CD14-positive monocyte (primary cell): ENCODE data around the gene NUP214. TPM values are rescaled to one million over a fixed set of nuclear protein-coding genes. Genes with fewer than 3 reads are reported as not detected.

ENCODE experiments used
- DNase-seq, 3 donors: peaks; one replicate each; pipeline ENCODE4 v3.0.0-alpha.2; 2011 to 2022
- H2AFZ ChIP-seq: 2 replicates; pipeline ENCODE4 v1.6.0; 2012; ENCODE audit warnings: mild to moderate bottlenecking, low read depth, low read length, inconsistent platforms; ENCODE audit not compliant: insufficient read depth, poor library complexity, severe bottlenecking
- H3K27ac ChIP-seq, 2 donors: 1 replicate in 1 of 2; 2 replicates in 1 of 2; pipeline ENCODE4 v1.5.1; 2012 to 2013; ENCODE audit warnings: low read length in 2 of 2, control low read depth in 1 of 2, inconsistent platforms in 1 of 2, low read depth in 1 of 2, mild to moderate bottlenecking in 1 of 2
- H3K27me3 ChIP-seq, 2 donors: one replicate each; pipeline versions ENCODE4 v1.6.0 to v1.6.1; 2011 to 2013; ENCODE audit warnings: low read length in 2 of 2; ENCODE audit not compliant: control insufficient read depth in 2 of 2, insufficient read depth in 2 of 2
- H3K36me3 ChIP-seq, 2 donors: replicated peaks in 1 of 2; 1 replicate in 1 of 2; 2 replicates in 1 of 2; pipeline versions ENCODE4 v1.5.1 to v1.6.1; 2012 to 2013; ENCODE audit warnings: low read length in 2 of 2, control low read depth in 1 of 2, inconsistent platforms in 1 of 2, mild to moderate bottlenecking in 1 of 2; ENCODE audit not compliant: insufficient read depth in 2 of 2, control insufficient read depth in 1 of 2
- H3K4me1 ChIP-seq, 2 donors: 1 replicate in 1 of 2; 2 replicates in 1 of 2; pipeline versions ENCODE4 v1.5.1 to v1.6.1; 2012 to 2013; ENCODE audit warnings: low read length in 2 of 2, control low read depth in 1 of 2, inconsistent platforms in 1 of 2, mild to moderate bottlenecking in 1 of 2, moderate library complexity in 1 of 2; ENCODE audit not compliant: insufficient read depth in 2 of 2, control insufficient read depth in 1 of 2
- H3K4me2 ChIP-seq: replicated peaks from 2 replicates; pipeline ENCODE3; 2012; ENCODE audit warnings: low read length, moderate library complexity, mild to moderate bottlenecking; ENCODE audit not compliant: poor library complexity, severe bottlenecking; ENCODE audit errors: extremely low read depth
- H3K4me3 ChIP-seq, 3 experiments: fragments of 200-600 bp in 1 of 3; sonication (generic) in 1 of 3; replicated peaks in 1 of 3; 1 replicate in 2 of 3; 2 replicates in 1 of 3; pipeline ENCODE4 v1.5.1; 2011 to 2013; ENCODE audit warnings: low read length in 3 of 3, mild to moderate bottlenecking in 3 of 3, control low read depth in 2 of 3, low read depth in 2 of 3, inconsistent platforms in 1 of 3, moderate library complexity in 1 of 3
- H3K79me2 ChIP-seq: 2 replicates; pipeline ENCODE4 v1.6.0; 2012; ENCODE audit warnings: mild to moderate bottlenecking, control low read depth, inconsistent platforms, low read length, moderate library complexity; ENCODE audit not compliant: insufficient read depth
- H3K9ac ChIP-seq: 2 replicates; pipeline ENCODE4 v1.6.0; 2017; ENCODE audit warnings: low read length, mild to moderate bottlenecking; ENCODE audit not compliant: insufficient read depth, poor library complexity, severe bottlenecking
- H3K9me3 ChIP-seq, 2 donors: replicated peaks in 1 of 2; 1 replicate in 1 of 2; 2 replicates in 1 of 2; pipeline versions ENCODE4 v1.5.1 to v1.6.1; 2012 to 2013; ENCODE audit warnings: low read length in 2 of 2, control low read depth in 1 of 2; ENCODE audit not compliant: control insufficient read depth in 1 of 2, insufficient read depth in 1 of 2
- H4K20me1 ChIP-seq: 2 replicates; pipeline ENCODE4 v1.6.0; 2012; ENCODE audit warnings: mild to moderate bottlenecking, low read length, control low read depth, moderate library complexity; ENCODE audit not compliant: insufficient read depth
- H3K27ac Mint-ChIP-seq, 7 donors: one replicate each; pipeline ENCODE4 v1.8.0; 2020; ENCODE audit warnings: mild to moderate bottlenecking in 7 of 7, mixed read lengths in 7 of 7, moderate library complexity in 6 of 7, inconsistent platforms in 2 of 7
- H3K27me3 Mint-ChIP-seq, 3 donors: one replicate each; pipeline ENCODE4 v1.8.0; 2021 to 2022; ENCODE audit warnings: low read depth in 3 of 3, mild to moderate bottlenecking in 3 of 3, mixed read lengths in 3 of 3, moderate library complexity in 3 of 3, inconsistent platforms in 1 of 3
- H3K36me3 Mint-ChIP-seq, 2 donors: one replicate each; pipeline ENCODE4 v1.8.0; 2020; ENCODE audit warnings: mixed read lengths in 2 of 2, inconsistent platforms in 1 of 2, mild to moderate bottlenecking in 1 of 2
- H3K4me1 Mint-ChIP-seq: one replicate; pipeline ENCODE4 v1.8.0; 2020; ENCODE audit warnings: mild to moderate bottlenecking, mixed read lengths
- H3K4me3 Mint-ChIP-seq, 2 donors: one replicate each; pipeline ENCODE4 v1.8.0; 2020; ENCODE audit warnings: mild to moderate bottlenecking in 2 of 2, mixed read lengths in 2 of 2, moderate library complexity in 1 of 2
- H3K9me3 Mint-ChIP-seq, 7 donors: one replicate each; pipeline ENCODE4 v1.8.0; 2020 to 2022; ENCODE audit warnings: mixed read lengths in 7 of 7, mild to moderate bottlenecking in 6 of 7, moderate library complexity in 6 of 7, inconsistent platforms in 2 of 7
- CTCF ChIP-seq: fragments of 200-600 bp; IDR thresholded peaks from one replicate; pipeline ENCODE4 v1.8.0; 2022; ENCODE audit warnings: antibody characterized with exemption, mild to moderate bottlenecking
- WGBS: methylation state at CpG from one replicate; pipeline ENCODE4 v1.1.5; 2013; ENCODE audit warnings: missing lambda C conversion rate; ENCODE audit not compliant: insufficient coverage; 5-methylcytosine and 5-hydroxymethylcytosine counted together
- intact Hi-C, 2 donors: fragments of 100-400 bp; cut with micrococcal nuclease; formaldehyde crosslinking; loops; one replicate each; pipeline versions ENCODE4 v1.15.0 to v1.15.1; 2023
- polyA plus RNA-seq, 3 donors: library from polyadenylated mRNA; depleted of rRNA in 1 of 3; unstranded in 2 of 3; stranded (reverse) in 1 of 3; fragments of 300-500 nt in 2 of 3; fragments of >200 nt in 1 of 3; fragmentation: Illumina TruSeq in 2 of 3; gene quantifications; 1 replicate in 2 of 3; 2 replicates in 1 of 3; pipeline ENCODE4 v1.2.3, GENCODE V29; 2012 to 2021

NUP214 gene
- polyA plus RNA-seq, 3 donors = 94.9 to 329 (median 214) TPM

DNA sequence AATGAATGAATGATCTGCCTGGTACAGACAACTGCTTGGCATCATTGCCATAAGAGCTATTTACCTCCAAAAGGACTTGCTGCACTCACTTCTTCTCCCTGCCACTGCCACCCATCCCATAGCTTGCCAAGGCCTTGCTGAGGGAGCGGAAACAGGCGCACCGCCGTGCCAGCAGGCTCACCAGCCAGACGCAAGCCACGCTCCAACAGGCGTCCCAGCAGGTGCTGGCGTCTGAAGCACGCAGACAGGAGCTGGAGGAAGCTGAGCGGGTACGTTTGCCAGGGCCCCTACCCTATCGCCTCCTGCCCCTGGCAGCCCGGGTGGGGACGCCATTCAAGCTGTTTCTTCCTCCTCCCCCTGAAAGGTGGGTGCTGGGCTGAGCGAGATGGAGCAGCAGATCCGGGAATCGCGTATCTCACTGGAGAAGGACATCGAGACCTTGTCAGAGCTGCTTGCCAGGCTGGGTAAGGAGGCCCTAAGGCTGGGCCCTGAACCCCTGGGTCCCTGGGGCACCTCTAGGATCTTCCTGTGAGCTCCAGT lies 38.0 kb upstream of the NUP214 start:
- Mint-ChIP-seq H3K27ac (no peak overlapping the region), H3K27me3 (peaks cover 0 to 2% (median 0%) of the 10 kb centered on the region in 3 donors), H3K9me3 (no peaks in the 10 kb centered on the region), H3K4me3 (no peak overlapping the region), H3K4me1 (peaks cover 4% of the 10 kb centered on the region), H3K36me3 (no peaks in the 10 kb centered on the region)
- H3K9me3 ChIP-seq = no peaks in the 10 kb centered on the region
- WGBS = 90% methylated on average over 12 of the region's 19 CpGs
- H3K79me2 ChIP-seq = no peaks in the 10 kb centered on the region
- H3K27ac ChIP-seq = no peak overlapping the region
- no peak overlapping the region for H3K4me2 ChIP-seq
- H3K4me3 ChIP-seq = no peak overlapping the region
- no peak overlapping the region for H2AFZ ChIP-seq
- no peak overlapping the region for H3K9ac ChIP-seq
- H3K27me3 ChIP-seq = no peaks in the 10 kb centered on the region
- no peak for TF ChIP-seq CTCF
- H3K36me3 ChIP-seq = no peaks in the 10 kb centered on the region
- DNase-seq = no peak
- no peaks in the 10 kb centered on the region for H3K4me1 ChIP-seq
- no peaks in the 10 kb centered on the region for H4K20me1 ChIP-seq
- intact Hi-C loops = no loop called here

- no peak overlapping the region for H3K4me3 Mint-ChIP-seq
- Histone ChIP-seq H3K27me3 (peaks cover 0 to 8% of the 10 kb centered on the region in 2 donors), H3K4me3 (no peak overlapping the region), H4K20me1 (no peaks in the 10 kb centered on the region), H3K79me2 (no peaks in the 10 kb centered on the region), H3K9me3 (no peaks in the 10 kb centered on the region), H2AFZ (no peak overlapping the region), H3K27ac (no peak overlapping the region), H3K36me3 (no peaks in the 10 kb centered on the region), H3K4me2 (no peak overlapping the region), H3K4me1 (no peaks in the 10 kb centered on the region), H3K9ac (no peak overlapping the region)
- intact Hi-C loops = no loop called here
- H3K27ac Mint-ChIP-seq = no peak overlapping the region
- no peaks in the 10 kb centered on the region for H3K4me1 Mint-ChIP-seq
- H3K9me3 Mint-ChIP-seq = peaks cover 0 to 2% (median 0%) of the 10 kb centered on the region in 7 donors
- no peak for DNase-seq
- H3K36me3 Mint-ChIP-seq = no peaks in the 10 kb centered on the region
- TF ChIP-seq CTCF = no peak
- peaks cover 9 to 13% (median 12%) of the 10 kb centered on the region in 3 donors for H3K27me3 Mint-ChIP-seq
- 93% methylated on average over 12 of the region's 13 CpGs for WGBS
Observed at GRCh38 chr9:131090025-131090787, 35.2 kb upstream of the NUP214 start.
